Body of pancreas (tissue), 4 donors: ENCODE data around the gene AIFM2.

ENCODE experiments used
- POLR2A ChIP-seq, 3 donors: fragments of 450-650 bp; IDR thresholded peaks; one replicate each; pipeline ENCODE4 v1.6.1; 2016; ENCODE audit warnings: antibody characterized with exemption in 3 of 3, mild to moderate bottlenecking in 2 of 3
- TF ChIP-seq, protein P1 (sequence below), 7 experiments: fragments of 450-650 bp in 4 of 7; fragments of 200-600 bp in 3 of 7; sonication (generic) in 3 of 7; IDR thresholded peaks; one replicate each; pipeline ENCODE4 v1.5.1; 2016 to 2019; ENCODE audit warnings: antibody characterized with exemption in 7 of 7

DNA sequence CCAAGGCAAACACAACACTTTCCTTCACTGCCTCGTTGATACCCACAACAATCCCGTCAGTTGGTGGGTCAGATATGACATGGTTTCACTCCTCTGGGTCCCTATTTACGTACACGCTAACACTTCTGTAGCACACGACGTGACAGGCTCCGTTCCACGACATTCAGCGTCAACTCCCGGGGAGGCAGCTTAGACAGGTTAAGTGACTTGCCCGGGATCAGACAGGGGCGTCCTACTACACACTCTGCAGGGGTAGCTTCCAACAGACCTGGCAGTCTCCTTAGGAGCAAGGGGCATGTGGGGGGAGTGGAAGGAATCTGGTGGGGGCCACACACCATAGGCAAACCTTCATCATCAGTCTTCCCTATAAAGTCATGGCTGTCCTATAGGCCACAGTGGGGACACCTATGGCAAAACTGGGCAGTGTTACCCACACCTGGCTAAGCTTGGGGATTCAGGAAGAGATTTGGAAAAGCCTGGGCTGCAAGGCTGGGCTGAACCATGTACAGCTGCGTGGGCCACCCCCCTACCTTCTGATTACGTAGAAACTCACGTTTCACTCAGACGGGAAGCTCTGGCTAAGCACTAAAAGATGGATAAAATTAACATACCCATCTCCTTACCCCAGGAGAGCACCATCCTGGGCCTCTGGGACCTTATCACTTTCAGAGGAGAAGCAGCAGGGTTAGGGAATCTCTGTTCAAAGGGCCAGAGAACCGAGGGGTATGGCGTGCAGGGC, 11.9 kb upstream of the AIFM2 start:
- TF ChIP-seq, protein P1, sequence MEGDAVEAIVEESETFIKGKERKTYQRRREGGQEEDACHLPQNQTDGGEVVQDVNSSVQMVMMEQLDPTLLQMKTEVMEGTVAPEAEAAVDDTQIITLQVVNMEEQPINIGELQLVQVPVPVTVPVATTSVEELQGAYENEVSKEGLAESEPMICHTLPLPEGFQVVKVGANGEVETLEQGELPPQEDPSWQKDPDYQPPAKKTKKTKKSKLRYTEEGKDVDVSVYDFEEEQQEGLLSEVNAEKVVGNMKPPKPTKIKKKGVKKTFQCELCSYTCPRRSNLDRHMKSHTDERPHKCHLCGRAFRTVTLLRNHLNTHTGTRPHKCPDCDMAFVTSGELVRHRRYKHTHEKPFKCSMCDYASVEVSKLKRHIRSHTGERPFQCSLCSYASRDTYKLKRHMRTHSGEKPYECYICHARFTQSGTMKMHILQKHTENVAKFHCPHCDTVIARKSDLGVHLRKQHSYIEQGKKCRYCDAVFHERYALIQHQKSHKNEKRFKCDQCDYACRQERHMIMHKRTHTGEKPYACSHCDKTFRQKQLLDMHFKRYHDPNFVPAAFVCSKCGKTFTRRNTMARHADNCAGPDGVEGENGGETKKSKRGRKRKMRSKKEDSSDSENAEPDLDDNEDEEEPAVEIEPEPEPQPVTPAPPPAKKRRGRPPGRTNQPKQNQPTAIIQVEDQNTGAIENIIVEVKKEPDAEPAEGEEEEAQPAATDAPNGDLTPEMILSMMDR (IDR thresholded peaks at IDR 0.05) = no peak
- TF ChIP-seq POLR2A (IDR thresholded peaks at IDR 0.05) = no peak
